PC-9 (cell line): Measurements from ENCODE around the gene CLCA4. TPM values are rescaled to one million over a fixed set of nuclear protein-coding genes. Genes with fewer than 3 reads are reported as not detected.

Experiments used
- BruUV-seq: library from RNA; stranded (reverse); fragments of 400-500 nt; replicated peaks from 2 replicates; lab custom pipeline; 2021; lab: Mats Ljungman, UMichigan
- CTCF ChIA-PET: fragments of 300-600 bp; sonication (Branson Sonifier 250); formaldehyde crosslinking; loops from one replicate; lab custom pipeline; 2022; ENCODE audit warnings: antibody characterized with exemption; lab: Charles Lee
- POLR2A ChIA-PET: fragments of 300-600 bp; sonication (Branson Sonifier 250); formaldehyde crosslinking; loops from one replicate; lab custom pipeline; 2022; ENCODE audit warnings: antibody characterized with exemption; ENCODE audit not compliant: unreplicated experiment; lab: Charles Lee
- DNase-seq, 2 experiments: peaks; one replicate each; pipeline versions ENCODE4 v3.0.0 to v3.0.0-alpha.2; 2015 to 2022; ENCODE audit warnings: mixed read lengths in 1 of 2
- H2AFZ ChIP-seq: fragments of 200-600 bp; sonication (generic); 2 replicates; pipeline ENCODE4 v1.8.1; 2017; ENCODE audit warnings: antibody characterized with exemption
- H3F3A ChIP-seq: fragments of 200-600 bp; sonication (generic); 2 replicates; pipeline ENCODE4 v1.8.1; 2017; ENCODE audit warnings: antibody characterized with exemption, mild to moderate bottlenecking, low read depth; ENCODE audit not compliant: insufficient read depth
- H3K27ac ChIP-seq: fragments of 200-600 bp; sonication (generic); 2 replicates; pipeline ENCODE4 v1.6.1; 2016; ENCODE audit warnings: mixed run types
- H3K27me3 ChIP-seq: fragments of 200-600 bp; sonication (generic); 2 replicates; pipeline ENCODE4 v1.6.1; 2016; ENCODE audit warnings: low read depth, mixed run types; ENCODE audit not compliant: insufficient read depth
- H3K36me3 ChIP-seq: fragments of 200-600 bp; sonication (generic); 2 replicates; pipeline ENCODE4 v1.6.1; 2016; ENCODE audit warnings: low read depth, mixed run types
- H3K4me1 ChIP-seq: fragments of 200-600 bp; sonication (generic); replicated peaks from 2 replicates; pipeline ENCODE4 v1.6.1; 2016; ENCODE audit warnings: mixed run types; ENCODE audit not compliant: insufficient read depth
- H3K4me2 ChIP-seq: fragments of 200-600 bp; sonication (generic); 2 replicates; pipeline ENCODE4 v1.6.1; 2017; ENCODE audit warnings: mixed run types
- H3K4me3 ChIP-seq: fragments of 200-600 bp; sonication (generic); 2 replicates; pipeline ENCODE4 v1.6.1; 2016; ENCODE audit warnings: mixed run types
- H3K79me2 ChIP-seq: fragments of 200-600 bp; sonication (generic); 2 replicates; pipeline ENCODE4 v1.6.1; 2017; ENCODE audit warnings: low read depth, mixed run types
- H3K9me2 ChIP-seq: fragments of 200-600 bp; sonication (generic); 2 replicates; pipeline ENCODE4 v1.8.1; 2017; ENCODE audit warnings: mild to moderate bottlenecking; ENCODE audit not compliant: insufficient read depth
- H3K9me3 ChIP-seq: fragments of 200-600 bp; sonication (generic); 2 replicates; pipeline ENCODE4 v1.8.1; 2016; ENCODE audit warnings: low read depth; ENCODE audit not compliant: insufficient read depth
- H4K20me1 ChIP-seq: fragments of 200-600 bp; sonication (generic); 2 replicates; pipeline ENCODE4 v1.8.1; 2017; ENCODE audit not compliant: insufficient read depth
- CTCF ChIP-seq: fragments of 200-600 bp; sonication (generic); conservative IDR thresholded peaks from 2 replicates; pipeline ENCODE4 v1.6.1; 2017; ENCODE audit warnings: mixed run types, antibody characterized with exemption, mild to moderate bottlenecking, moderate library complexity
- EZH2 ChIP-seq: fragments of 200-600 bp; sonication (generic); IDR thresholded peaks from 2 replicates; pipeline ENCODE4 v1.8.0; 2017; ENCODE audit warnings: antibody characterized with exemption, low read depth
- intact Hi-C: fragments of 100-400 bp; cut with micrococcal nuclease; formaldehyde crosslinking; loops from one replicate; pipeline ENCODE4 v1.10.0; 2022; ENCODE audit not compliant: unreplicated experiment
- total RNA-seq: library from RNA; stranded (reverse); gene quantifications from 2 replicates; pipeline ENCODE4 v1.2.3, GENCODE V29; 2021

The CLCA4 gene
- total RNA-seq, 1 experiment from 2014 or later, result not detected

- intact Hi-C loops, result no loop called here
- H3K27me3 ChIP-seq, result peaks cover 7% of the 10 kb centered on the region; the same call in 1 of the 2 replicates
- peaks cover 9% of the 10 kb centered on the region for H3K4me1 ChIP-seq
- TF ChIP-seq EZH2 (no peak), CTCF (no peak)
- CTCF ChIA-PET, result no interaction called here
- 0 out of 2 replicates have a peak overlapping the region, but pooled peaks have one; percentile 12 for H3K4me2 ChIP-seq
- no peaks in the 10 kb centered on the region for H3K79me2 ChIP-seq
- POLR2A ChIA-PET, result no interaction called here
- H3K36me3 ChIP-seq, result no peaks in the 10 kb centered on the region
- no peak overlapping the region for H3K27ac ChIP-seq
- H3K9me3 ChIP-seq, result peaks cover 8% of the 10 kb centered on the region; the same call in 1 of the 2 replicates
- no peaks in the 10 kb centered on the region for H4K20me1 ChIP-seq
- peak in 1 of 2 experiments; percentile 64 for DNase-seq
- H3K4me3 ChIP-seq, result no peak overlapping the region
- H3K9me2 ChIP-seq, result no peaks in the 10 kb centered on the region
- BruUV-seq, result no TSS peak
- no peak overlapping the region; the same call in 1 of the 2 replicates for H2AFZ ChIP-seq
- H3F3A ChIP-seq, result no peaks in the 10 kb centered on the region
Measured at GRCh38 chr1:86616871-86617270, 70.0 kb downstream of the CLCA4 start.

GRCh38 chr1:86618358-86618757 is 71.5 kb downstream of the CLCA4 start:
- Histone ChIP-seq H3F3A (no peaks in the 10 kb centered on the region), H3K4me1 (peaks cover 9% of the 10 kb centered on the region), H3K4me2 (no peak overlapping the region), H3K9me3 (peaks cover 5% of the 10 kb centered on the region; the same call in 1 of the 2 replicates), H2AFZ (no peak overlapping the region), H3K36me3 (no peaks in the 10 kb centered on the region), H3K27me3 (peaks cover 12% of the 10 kb centered on the region; the same call in 1 of the 2 replicates), H4K20me1 (no peaks in the 10 kb centered on the region), H3K79me2 (no peaks in the 10 kb centered on the region), H3K4me3 (no peak overlapping the region), H3K9me2 (no peaks in the 10 kb centered on the region), H3K27ac (no peak overlapping the region)
- TF ChIP-seq EZH2 (no peak), CTCF (no peak)
- CTCF ChIA-PET, result no interaction called here
- POLR2A ChIA-PET, result no interaction called here
- DNase-seq, result no peak
- no TSS peak for BruUV-seq
- intact Hi-C loops, result no loop called here

GRCh38 chr1:86619313-86619712 is 72.4 kb downstream of the CLCA4 start:
- intact Hi-C loops, result no loop called here

More at GRCh38 chr1:86619313-86619712, 72.4 kb downstream of the CLCA4 start:
- no peaks in the 10 kb centered on the region for H3K9me2 ChIP-seq
- H3K27me3 ChIP-seq, result peaks cover 12% of the 10 kb centered on the region; the same call in 1 of the 2 replicates
- H3K4me1 ChIP-seq, result peaks cover 9% of the 10 kb centered on the region
- no peak overlapping the region for H3K4me2 ChIP-seq
- no peak for DNase-seq
- no peaks in the 10 kb centered on the region for H3K36me3 ChIP-seq
- BruUV-seq, result no TSS peak
- no peak overlapping the region for H3K27ac ChIP-seq
- H3F3A ChIP-seq, result no peaks in the 10 kb centered on the region
- H3K4me3 ChIP-seq, result no peak overlapping the region
- ChIA-PET POLR2A (no interaction called here), CTCF (no interaction called here)
- H3K79me2 ChIP-seq, result no peaks in the 10 kb centered on the region
- TF ChIP-seq EZH2, result no peak
- no peak for TF ChIP-seq CTCF
- peaks cover 5% of the 10 kb centered on the region; the same call in 1 of the 2 replicates for H3K9me3 ChIP-seq
- H2AFZ ChIP-seq, result no peak overlapping the region
- no peaks in the 10 kb centered on the region for H4K20me1 ChIP-seq
